ENCODE measurements around the gene GPR156. TPM values are rescaled to one million over a fixed set of nuclear protein-coding genes. Genes with fewer than 3 reads are reported as not detected.
"Not testable (repeated sequence)": the region's sequence is repeated elsewhere in the genome, so short reads cannot be mapped to it uniquely, and the experiment has no call there.

The GPR156 gene
- total and polyA plus RNA-seq, 7 donors: 0.07 to 1.7 (median 1.1) TPM; not detected in 2

DNA sequence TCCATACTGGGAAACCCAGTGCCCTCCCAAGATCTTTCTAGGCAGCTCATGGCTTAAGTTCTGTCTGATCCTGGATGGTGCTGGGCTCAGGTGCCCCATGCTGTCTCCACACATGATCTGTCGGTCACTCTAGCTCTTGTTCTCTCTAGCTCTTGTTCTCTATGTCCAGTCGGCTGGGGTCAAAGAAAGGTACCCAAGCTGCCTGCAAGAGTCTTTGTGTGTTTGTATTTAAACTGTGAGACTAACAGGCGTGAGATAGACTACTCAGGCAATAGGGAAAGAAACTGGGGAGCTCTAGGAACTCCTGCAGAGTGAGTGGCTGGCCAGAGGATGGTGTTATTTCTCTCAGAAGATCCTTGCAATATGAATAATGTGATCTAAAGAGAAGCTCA is 40.2 kb downstream of the GPR156 start:
- intact Hi-C loops (cut with DNase I): loop anchor here (1.0 to 5.0 kb wide), 4 partner anchors 103 to 316 kb away; no protein-coding TSS in a partner anchor
- WGBS, 2 donors: 80 to 81% methylated on average over 3 of the region's 3 CpGs
- Histone ChIP-seq H3K27me3 (no peaks in the 10 kb centered on the region), H3K4me3 (no peak overlapping the region), H3K27ac (peak overlapping the region in 1 of 4 donors; percentile 17), H3K4me1 (peaks cover 0 to 5% (median 2%) of the 10 kb centered on the region in 4 donors), H3K9me3 (no peaks in the 10 kb centered on the region), H3K36me3 (no peaks in the 10 kb centered on the region)
- DNase-seq: no peak
- TF ChIP-seq, protein P1, sequence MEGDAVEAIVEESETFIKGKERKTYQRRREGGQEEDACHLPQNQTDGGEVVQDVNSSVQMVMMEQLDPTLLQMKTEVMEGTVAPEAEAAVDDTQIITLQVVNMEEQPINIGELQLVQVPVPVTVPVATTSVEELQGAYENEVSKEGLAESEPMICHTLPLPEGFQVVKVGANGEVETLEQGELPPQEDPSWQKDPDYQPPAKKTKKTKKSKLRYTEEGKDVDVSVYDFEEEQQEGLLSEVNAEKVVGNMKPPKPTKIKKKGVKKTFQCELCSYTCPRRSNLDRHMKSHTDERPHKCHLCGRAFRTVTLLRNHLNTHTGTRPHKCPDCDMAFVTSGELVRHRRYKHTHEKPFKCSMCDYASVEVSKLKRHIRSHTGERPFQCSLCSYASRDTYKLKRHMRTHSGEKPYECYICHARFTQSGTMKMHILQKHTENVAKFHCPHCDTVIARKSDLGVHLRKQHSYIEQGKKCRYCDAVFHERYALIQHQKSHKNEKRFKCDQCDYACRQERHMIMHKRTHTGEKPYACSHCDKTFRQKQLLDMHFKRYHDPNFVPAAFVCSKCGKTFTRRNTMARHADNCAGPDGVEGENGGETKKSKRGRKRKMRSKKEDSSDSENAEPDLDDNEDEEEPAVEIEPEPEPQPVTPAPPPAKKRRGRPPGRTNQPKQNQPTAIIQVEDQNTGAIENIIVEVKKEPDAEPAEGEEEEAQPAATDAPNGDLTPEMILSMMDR (IDR thresholded peaks at IDR 0.05): no peak
- TF ChIP-seq POLR2A (IDR thresholded peaks at IDR 0.05) (no peak), POLR2AphosphoS5 (IDR thresholded peaks at IDR 0.05) (no peak), EP300 (IDR thresholded peaks at IDR 0.05) (no peak)

DNA sequence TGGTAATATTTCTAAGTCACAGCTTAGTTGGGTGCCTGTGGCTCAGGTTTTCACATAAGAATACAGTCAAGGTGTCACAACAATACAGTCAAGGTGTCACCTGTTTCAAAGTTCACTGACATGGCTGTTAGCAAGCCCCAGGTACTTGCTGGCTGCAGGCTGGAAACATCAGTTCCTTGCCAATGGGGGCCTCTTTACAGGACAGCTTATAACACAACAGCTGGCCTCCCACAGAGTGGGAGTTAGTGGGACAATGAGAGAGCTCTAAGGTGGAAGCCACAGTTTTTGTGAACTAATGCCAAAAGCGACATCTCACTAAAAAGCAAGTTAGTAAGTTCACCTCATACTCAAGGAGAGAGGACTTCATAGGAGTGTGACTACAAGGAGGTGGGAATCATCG is 45.4 kb downstream of the GPR156 start:
- TF ChIP-seq POLR2AphosphoS5 (IDR thresholded peaks at IDR 0.05) (no peak), EP300 (IDR thresholded peaks at IDR 0.05) (no peak), POLR2A (IDR thresholded peaks at IDR 0.05) (no peak)
- TF ChIP-seq, protein P1 (IDR thresholded peaks at IDR 0.05): no peak
- intact Hi-C loops (cut with DNase I): loop anchor here (5.0 kb wide), 1 partner anchor 163 kb away; no protein-coding TSS in a partner anchor
- Histone ChIP-seq H3K4me1 (peaks cover 0 to 1% (median under 1%) of the 10 kb centered on the region in 4 donors), H3K36me3 (no peaks in the 10 kb centered on the region), H3K9me3 (no peaks in the 10 kb centered on the region), H3K4me3 (no peak overlapping the region), H3K27ac (no peak overlapping the region), H3K27me3 (no peaks in the 10 kb centered on the region)
- DNase-seq: no peak
- WGBS, 2 donors: 92 to 96% methylated on average over 2 of the region's 2 CpGs

DNA sequence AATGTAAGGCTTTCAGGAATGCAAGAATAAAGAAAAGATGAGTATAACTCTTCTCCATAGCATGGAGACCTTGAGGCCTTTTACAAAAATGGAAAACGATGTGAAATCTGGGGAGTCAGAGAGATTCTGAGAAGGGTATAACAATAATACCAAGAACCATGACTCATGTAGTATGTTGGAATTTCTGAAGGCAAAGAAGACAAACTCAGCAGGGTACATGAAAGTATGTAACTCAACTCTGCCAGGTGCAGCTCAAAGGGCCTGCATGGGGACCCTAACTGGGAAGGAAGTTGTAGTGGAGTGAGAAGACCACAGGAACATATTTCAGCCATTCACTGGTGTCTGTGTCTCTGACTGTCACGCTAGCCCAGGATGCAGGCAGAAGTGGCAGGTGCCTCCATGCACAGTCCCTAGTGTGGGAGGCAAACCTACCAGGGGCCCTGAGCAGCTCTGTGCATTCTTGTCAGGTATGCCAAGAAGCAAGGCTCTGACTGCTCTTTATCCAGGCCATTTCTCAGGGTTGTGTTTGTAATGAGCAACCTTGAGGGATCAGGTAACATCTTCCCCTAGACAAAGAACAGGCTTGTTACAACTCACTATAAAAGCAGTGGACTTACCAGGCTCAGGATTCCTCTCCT is 57.2 kb downstream of the GPR156 start:
- intact Hi-C loops (cut with DNase I): no loop called here

DNA sequence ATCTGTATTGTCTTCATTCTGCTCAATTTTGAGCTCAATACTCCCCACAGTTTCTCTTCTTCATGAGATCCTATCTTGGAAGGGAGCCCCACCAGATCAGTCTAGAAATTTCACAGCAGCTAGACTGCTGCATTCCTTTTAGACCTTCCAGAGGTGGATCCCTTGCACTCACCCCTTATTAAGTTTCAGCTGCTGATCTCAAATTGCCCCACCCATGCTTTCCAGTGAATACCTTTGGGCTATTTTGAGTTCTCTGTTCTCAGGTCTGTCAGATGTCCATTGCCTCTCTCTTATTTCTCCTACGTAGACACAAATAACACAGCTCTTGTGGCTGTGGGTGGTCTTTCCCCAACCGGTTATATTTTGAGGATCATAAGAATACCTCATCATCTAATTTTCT is 60.8 kb downstream of the GPR156 start:
- TF ChIP-seq EP300 (IDR thresholded peaks at IDR 0.05): no peak
- H3K9me3 ChIP-seq: no peaks in the 10 kb centered on the region
- no peak for DNase-seq
- no peak overlapping the region for H3K27ac ChIP-seq
- H3K36me3 ChIP-seq: no peaks in the 10 kb centered on the region
- peaks cover 0 to 6% (median 2%) of the 10 kb centered on the region in 4 donors for H3K4me1 ChIP-seq
- 90 to 94% methylated on average over 2 of the region's 2 CpGs for WGBS, 2 donors
- no peak overlapping the region for H3K4me3 ChIP-seq
- intact Hi-C loops (cut with DNase I): no loop called here
- no peaks in the 10 kb centered on the region for H3K27me3 ChIP-seq

More for the DNA sequence above, 57.2 kb downstream of the GPR156 start:
- H3K9me3 ChIP-seq: peaks cover 0 to 3% (median 0%) of the 10 kb centered on the region in 4 donors
- peaks cover 0 to 6% (median 2%) of the 10 kb centered on the region in 4 donors for H3K4me1 ChIP-seq
- TF ChIP-seq POLR2AphosphoS5 (IDR thresholded peaks at IDR 0.05): no peak
- no peak for TF ChIP-seq EP300 (IDR thresholded peaks at IDR 0.05)
- no peak for TF ChIP-seq POLR2A (IDR thresholded peaks at IDR 0.05)
- TF ChIP-seq, protein P1 (IDR thresholded peaks at IDR 0.05): no peak
- no peaks in the 10 kb centered on the region for H3K27me3 ChIP-seq
- WGBS, 2 donors: 70 to 89% methylated on average over 2 of the region's 2 CpGs
- no peak for DNase-seq
- H3K4me3 ChIP-seq: no peak overlapping the region
- H3K36me3 ChIP-seq: no peaks in the 10 kb centered on the region
- no peak overlapping the region for H3K27ac ChIP-seq

DNA sequence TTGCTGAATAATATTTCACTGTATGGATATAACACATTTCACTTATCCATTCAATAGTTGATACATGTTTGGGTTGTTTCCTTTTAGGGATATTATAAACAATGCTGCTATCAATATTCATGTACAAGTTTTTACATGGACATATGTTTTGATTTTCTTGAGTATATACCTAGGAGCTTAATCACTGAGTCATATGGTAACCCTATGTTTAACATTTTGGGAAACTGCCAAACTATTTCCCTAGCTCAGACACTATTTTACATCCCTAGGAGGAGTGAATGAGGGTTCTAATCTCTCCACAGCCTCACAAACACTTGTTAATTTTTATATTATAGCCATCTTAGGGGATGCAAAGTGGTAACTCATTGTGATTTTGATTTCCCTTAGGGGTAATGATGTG is 66.0 kb downstream of the GPR156 start:
- Histone ChIP-seq H3K4me3 (no peak overlapping the region), H3K9me3 (no peaks in the 10 kb centered on the region), H3K27ac (no peak overlapping the region), H3K36me3 (no peaks in the 10 kb centered on the region), H3K27me3 (no peaks in the 10 kb centered on the region), H3K4me1 (peaks cover 0 to 11% (median 8%) of the 10 kb centered on the region in 4 donors)
- TF ChIP-seq, protein P1 (IDR thresholded peaks at IDR 0.05): no peak
- TF ChIP-seq EP300 (IDR thresholded peaks at IDR 0.05) (no peak), POLR2AphosphoS5 (IDR thresholded peaks at IDR 0.05) (no peak), POLR2A (IDR thresholded peaks at IDR 0.05) (no peak)
- intact Hi-C loops (cut with DNase I): no loop called here
- DNase-seq: no peak

DNA sequence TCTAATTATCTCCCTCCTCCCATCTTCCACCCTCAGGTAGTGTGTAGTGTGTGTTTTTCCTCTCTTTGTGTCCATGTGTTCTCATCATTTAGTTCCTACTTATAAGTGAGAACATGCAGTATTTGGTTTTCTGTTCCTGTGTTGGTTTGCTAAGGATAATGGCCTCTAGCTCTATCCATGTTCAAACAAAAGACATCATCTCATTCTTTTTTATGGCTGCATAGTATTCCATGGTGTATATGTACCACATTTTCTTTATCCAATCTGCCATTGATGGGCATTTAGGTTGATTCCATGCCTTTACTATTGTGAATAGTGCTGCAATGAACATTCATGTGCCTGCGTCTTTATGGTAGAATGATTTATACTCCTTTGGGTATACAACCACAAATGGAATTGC is 68.4 kb downstream of the GPR156 start:
- H3K4me3 ChIP-seq; H3K27me3 ChIP-seq; H3K36me3 ChIP-seq; H3K9me3 ChIP-seq; DNase-seq; H3K27ac ChIP-seq; intact Hi-C loops (cut with DNase I): not testable (repeated sequence)
- H3K4me1 ChIP-seq: peaks cover 0 to 11% (median 9%) of the 10 kb centered on the region in 4 donors
- WGBS, 2 donors: 93 to 95% methylated on average over 1 of the region's 1 CpG
